ENCODE measurements around the gene GPER1. TPM values are rescaled to one million over a fixed set of nuclear protein-coding genes. Genes with fewer than 3 reads are reported as not detected.
"Not testable (repeated sequence)": the region's sequence is repeated elsewhere in the genome, so short reads cannot be mapped to it uniquely, and the experiment has no call there.

The GPER1 gene
- total RNA-seq, 1 donor from 2014 or later: 11.1 TPM

DNA sequence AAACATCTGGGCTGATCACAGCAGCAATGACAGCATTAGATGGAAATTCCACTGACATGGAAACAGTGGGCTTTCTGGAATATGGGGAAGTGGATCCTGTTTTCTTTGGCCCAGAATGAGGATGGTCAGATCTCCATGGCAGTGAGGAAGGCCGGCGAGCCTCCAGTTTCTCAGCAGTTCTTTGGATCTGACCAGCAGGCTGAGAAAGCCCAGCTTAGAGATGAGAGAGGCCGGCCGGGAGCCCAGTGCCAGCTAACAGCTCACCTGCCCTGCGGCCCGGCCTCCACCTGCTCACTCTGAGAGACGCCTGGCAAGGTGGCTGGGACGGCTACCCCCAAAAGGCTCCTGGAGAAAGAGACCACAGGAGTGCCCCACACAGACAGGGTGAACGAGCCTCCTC is 24.2 kb downstream of the GPER1 start:
- intact Hi-C loops (cut with DNase I): no loop called here
- H3K27ac ChIP-seq: no peak overlapping the region
- ATAC-seq (no peak), DNase-seq (peak; percentile 62)
- H3K36me3 ChIP-seq: no peaks in the 10 kb centered on the region
- no peaks in the 10 kb centered on the region for H3K4me1 ChIP-seq
- H3K27me3 ChIP-seq: no peaks in the 10 kb centered on the region
- TF ChIP-seq, protein P1, sequence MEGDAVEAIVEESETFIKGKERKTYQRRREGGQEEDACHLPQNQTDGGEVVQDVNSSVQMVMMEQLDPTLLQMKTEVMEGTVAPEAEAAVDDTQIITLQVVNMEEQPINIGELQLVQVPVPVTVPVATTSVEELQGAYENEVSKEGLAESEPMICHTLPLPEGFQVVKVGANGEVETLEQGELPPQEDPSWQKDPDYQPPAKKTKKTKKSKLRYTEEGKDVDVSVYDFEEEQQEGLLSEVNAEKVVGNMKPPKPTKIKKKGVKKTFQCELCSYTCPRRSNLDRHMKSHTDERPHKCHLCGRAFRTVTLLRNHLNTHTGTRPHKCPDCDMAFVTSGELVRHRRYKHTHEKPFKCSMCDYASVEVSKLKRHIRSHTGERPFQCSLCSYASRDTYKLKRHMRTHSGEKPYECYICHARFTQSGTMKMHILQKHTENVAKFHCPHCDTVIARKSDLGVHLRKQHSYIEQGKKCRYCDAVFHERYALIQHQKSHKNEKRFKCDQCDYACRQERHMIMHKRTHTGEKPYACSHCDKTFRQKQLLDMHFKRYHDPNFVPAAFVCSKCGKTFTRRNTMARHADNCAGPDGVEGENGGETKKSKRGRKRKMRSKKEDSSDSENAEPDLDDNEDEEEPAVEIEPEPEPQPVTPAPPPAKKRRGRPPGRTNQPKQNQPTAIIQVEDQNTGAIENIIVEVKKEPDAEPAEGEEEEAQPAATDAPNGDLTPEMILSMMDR (IDR thresholded peaks at IDR 0.05): no peak
- H3K4me3 ChIP-seq: no peak overlapping the region
- no peaks in the 10 kb centered on the region for H3K9me3 ChIP-seq

DNA sequence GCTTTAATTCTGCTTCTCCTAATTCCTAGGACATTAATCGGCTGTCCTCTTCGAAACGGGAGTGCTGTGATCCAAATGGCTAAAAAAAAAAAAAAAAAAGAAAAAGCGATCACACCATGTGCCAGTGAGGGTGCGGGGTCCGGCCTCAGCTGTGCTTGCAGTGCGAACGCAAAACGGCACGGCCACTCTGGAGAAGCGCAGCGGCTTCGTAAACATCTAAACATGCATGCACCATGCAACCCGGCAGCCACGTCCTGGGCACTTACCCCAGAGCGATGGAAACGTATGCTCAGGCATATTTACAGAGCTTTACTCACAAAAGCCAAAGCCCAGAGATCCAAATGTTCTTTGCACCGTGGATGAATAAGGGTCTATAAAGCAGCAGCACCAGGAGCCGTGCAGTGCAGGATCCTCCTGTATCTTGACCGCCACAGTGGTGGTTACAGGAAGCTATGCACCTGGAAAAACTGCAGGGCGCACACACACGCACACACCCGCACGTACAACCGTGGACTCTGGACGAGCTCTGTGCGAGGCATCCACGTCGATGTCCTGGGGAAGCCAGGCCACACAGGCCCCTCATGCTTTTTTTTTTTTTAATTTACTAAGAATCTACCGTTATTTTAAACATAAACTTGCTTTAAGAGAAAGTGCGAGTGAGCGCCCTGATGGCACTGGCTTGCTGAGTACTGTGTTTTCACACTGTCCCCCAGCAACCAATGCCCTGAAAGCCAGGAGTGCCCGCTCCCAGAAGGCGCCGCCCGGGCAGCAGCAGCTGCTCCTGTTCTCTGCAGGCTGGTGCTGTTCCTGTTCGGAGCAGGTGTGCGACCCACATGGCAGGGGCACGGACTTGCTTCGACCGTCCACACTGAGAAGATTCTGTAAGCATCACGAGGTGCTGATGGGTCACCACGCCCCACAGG is 25.0 kb downstream of the GPER1 start:
- Histone ChIP-seq H3K4me1 (no peaks in the 10 kb centered on the region), H3K9me3 (no peaks in the 10 kb centered on the region), H3K27me3 (no peaks in the 10 kb centered on the region), H3K36me3 (no peaks in the 10 kb centered on the region), H3K27ac (no peak overlapping the region), H3K4me3 (no peak overlapping the region)
- TF ChIP-seq, protein P1 (IDR thresholded peaks at IDR 0.05): no peak
- DNase-seq (peak; percentile 51), ATAC-seq (no peak)
- intact Hi-C loops (cut with DNase I): no loop called here

- Histone ChIP-seq H3K4me1 (no peaks in the 10 kb centered on the region), H3K9me3 (no peaks in the 10 kb centered on the region), H3K27ac (no peak overlapping the region), H3K27me3 (no peaks in the 10 kb centered on the region), H3K4me3 (no peak overlapping the region), H3K36me3 (no peaks in the 10 kb centered on the region)
- peak; percentile 42 for DNase-seq
- intact Hi-C loops (cut with DNase I): no loop called here
- TF ChIP-seq, protein P1 (IDR thresholded peaks at IDR 0.05): no peak
- no peak for ATAC-seq
These were observed 25.6 kb downstream of the GPER1 start for GRCh38 chr7:1113548-1113885.

- H3K4me1 ChIP-seq: no peaks in the 10 kb centered on the region
- no peaks in the 10 kb centered on the region for H3K36me3 ChIP-seq
- intact Hi-C loops (cut with DNase I): no loop called here
- H3K9me3 ChIP-seq: no peaks in the 10 kb centered on the region
- TF ChIP-seq, protein P1 (IDR thresholded peaks at IDR 0.05): no peak
- no peak overlapping the region for H3K27ac ChIP-seq
- DNase-seq (peak; percentile 31), ATAC-seq (no peak)
- no peaks in the 10 kb centered on the region for H3K27me3 ChIP-seq
- H3K4me3 ChIP-seq: no peak overlapping the region
These were observed 26.2 kb downstream of the GPER1 start for GRCh38 chr7:1114088-1114487.

DNA sequence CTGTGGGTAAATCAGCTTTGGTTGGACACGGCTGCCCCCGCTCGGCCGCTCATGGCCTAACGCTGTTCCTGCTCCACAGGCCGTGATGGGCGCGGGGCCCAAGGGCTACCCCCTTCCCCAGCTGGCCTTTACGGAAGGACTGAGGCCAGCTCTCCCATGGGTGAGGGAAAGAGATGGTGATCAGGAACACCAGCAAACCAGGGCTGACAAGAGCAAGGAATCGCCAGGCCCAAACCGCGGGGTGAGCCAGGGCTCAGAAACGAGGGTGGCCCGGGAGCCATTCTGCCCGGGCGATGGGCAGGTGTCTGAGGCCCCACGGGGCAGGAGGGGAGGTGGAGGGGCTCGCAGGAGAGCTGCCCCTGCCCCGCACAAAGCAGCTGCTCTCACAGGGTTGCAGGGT is 26.6 kb downstream of the GPER1 start:
- no peaks in the 10 kb centered on the region for H3K4me1 ChIP-seq
- no peaks in the 10 kb centered on the region for H3K27me3 ChIP-seq
- ATAC-seq: no peak

DNA sequence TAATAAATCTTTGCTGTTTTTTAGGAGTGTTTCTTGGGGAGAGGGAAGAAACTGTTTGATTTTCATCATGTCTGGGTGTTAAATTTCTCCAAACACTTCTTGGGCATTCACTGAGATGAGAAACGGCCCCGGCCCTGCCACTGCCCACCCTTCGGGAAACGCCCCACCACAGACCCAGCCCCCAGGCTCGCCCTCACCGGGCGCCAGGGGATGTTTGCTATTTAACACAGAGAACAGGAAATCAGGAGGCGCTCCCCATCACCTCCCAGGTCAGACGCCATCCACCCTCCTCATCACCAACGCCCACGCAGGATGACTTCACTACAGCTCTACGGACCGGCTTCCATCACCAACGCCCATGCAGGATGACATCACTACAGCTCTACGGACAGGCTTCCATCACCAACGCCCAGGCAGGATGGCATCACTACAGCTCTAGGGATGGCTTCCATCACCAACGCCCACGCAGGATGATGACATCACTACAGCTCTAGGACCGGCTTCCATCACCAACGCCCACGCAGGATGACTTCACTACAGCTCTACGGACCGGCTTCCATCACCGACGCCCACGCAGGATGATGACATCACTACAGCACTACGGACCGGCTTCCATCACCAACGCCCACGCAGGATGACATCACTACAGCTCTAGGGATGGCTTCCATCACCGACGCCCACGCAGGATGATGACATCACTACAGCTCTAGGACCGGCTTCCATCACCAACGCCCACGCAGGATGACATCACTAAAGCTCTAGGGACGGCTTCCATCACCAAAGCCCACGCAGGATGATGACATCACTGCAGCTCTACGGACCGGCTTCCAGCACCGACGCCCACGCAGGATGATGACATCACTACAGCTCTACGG is 27.5 kb downstream of the GPER1 start:
- ATAC-seq; H3K36me3 ChIP-seq; H3K27ac ChIP-seq; H3K27me3 ChIP-seq; H3K9me3 ChIP-seq; H3K4me1 ChIP-seq; intact Hi-C loops (cut with DNase I); H3K4me3 ChIP-seq: not testable (repeated sequence)
- peak; percentile 38 for DNase-seq

More for the DNA sequence above, 26.6 kb downstream of the GPER1 start:
- Histone ChIP-seq H3K36me3 (no peaks in the 10 kb centered on the region), H3K27ac (no peak overlapping the region), H3K4me3 (no peak overlapping the region), H3K9me3 (no peaks in the 10 kb centered on the region)
- TF ChIP-seq, protein P1 (IDR thresholded peaks at IDR 0.05): no peak
- peak; percentile 54 for DNase-seq
- intact Hi-C loops (cut with DNase I): no loop called here

DNA sequence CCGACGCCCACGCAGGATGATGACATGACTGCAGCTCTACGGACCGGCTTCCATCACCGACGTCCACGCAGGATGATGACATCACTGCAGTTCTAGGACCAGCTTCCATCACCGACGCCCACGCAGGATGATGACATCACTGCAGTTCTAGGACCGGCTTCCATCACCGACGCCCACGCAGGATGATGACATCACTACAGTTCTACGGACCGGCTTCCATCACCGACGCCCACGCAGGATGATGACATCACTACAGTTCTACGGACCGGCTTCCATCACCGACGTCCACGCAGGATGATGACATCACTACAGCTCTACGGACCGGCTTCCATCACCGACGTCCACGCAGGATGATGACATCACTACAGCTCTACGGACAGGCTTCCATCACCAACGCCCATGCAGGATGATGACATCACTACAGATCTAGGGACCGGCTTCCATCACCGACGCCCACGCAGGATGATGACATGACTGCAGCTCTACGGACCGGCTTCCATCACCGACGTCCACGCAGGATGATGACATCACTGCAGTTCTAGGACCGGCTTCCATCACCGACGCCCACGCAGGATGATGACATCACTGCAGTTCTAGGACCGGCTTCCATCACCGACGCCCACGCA is 28.6 kb downstream of the GPER1 start:
- H3K4me1 ChIP-seq; intact Hi-C loops (cut with DNase I); ATAC-seq; H3K36me3 ChIP-seq; H3K27me3 ChIP-seq; H3K9me3 ChIP-seq; H3K27ac ChIP-seq; H3K4me3 ChIP-seq: not testable (repeated sequence)
- DNase-seq: peak; percentile 26

Data from upper lobe of right lung (tissue), 1 donor.